Thymus (tissue), 11 donors: ENCODE results near the gene SFMBT1. TPM values are rescaled to one million over a fixed set of nuclear protein-coding genes. Genes with fewer than 3 reads are reported as not detected.

Source experiments
- DNase-seq, 9 donors: peaks; one replicate each; pipeline ENCODE4 v3.0.0-alpha.2; 2013; ENCODE audit warnings: low spot score in 9 of 9, low read depth in 6 of 9, missing footprints in 1 of 9
- H3K27ac ChIP-seq, 2 donors: one replicate each; pipeline ENCODE4 v1.5.1; 2013; ENCODE audit warnings: control low read depth in 1 of 2, low read depth in 1 of 2, low read length in 1 of 2, mild to moderate bottlenecking in 1 of 2, moderate library complexity in 1 of 2
- H3K27me3 ChIP-seq, 2 donors: one replicate each; pipeline ENCODE4 v1.5.1; 2013; ENCODE audit warnings: low read length in 1 of 2; ENCODE audit not compliant: control insufficient read depth in 2 of 2, insufficient read depth in 1 of 2
- H3K36me3 ChIP-seq, 2 donors: one replicate each; pipeline ENCODE4 v1.5.1; 2013; ENCODE audit warnings: low read length in 1 of 2, mild to moderate bottlenecking in 1 of 2, moderate library complexity in 1 of 2; ENCODE audit not compliant: control insufficient read depth in 2 of 2, insufficient read depth in 2 of 2
- H3K4me1 ChIP-seq, 2 donors: one replicate each; pipeline ENCODE4 v1.5.1; 2013; ENCODE audit warnings: low read length in 2 of 2; ENCODE audit not compliant: control insufficient read depth in 2 of 2, insufficient read depth in 2 of 2
- H3K4me3 ChIP-seq, 2 donors: one replicate each; pipeline ENCODE4 v1.5.1; 2013; ENCODE audit warnings: low read length in 2 of 2, control low read depth in 1 of 2, mild to moderate bottlenecking in 1 of 2
- H3K9me3 ChIP-seq, 2 donors: one replicate each; pipeline ENCODE4 v1.5.1; 2013; ENCODE audit warnings: low read length in 1 of 2, mild to moderate bottlenecking in 1 of 2; ENCODE audit not compliant: control insufficient read depth in 2 of 2, insufficient read depth in 1 of 2
- WGBS: extraction: QIAGEN DNeasy Blood & Tissue Kit; methylation state at CpG from one replicate; pipeline ENCODE4 v1.1.7; 2013; 5-methylcytosine and 5-hydroxymethylcytosine counted together
- polyA plus RNA-seq: library from polyadenylated mRNA; stranded (reverse); fragments of 200-250 nt; gene quantifications from one replicate; pipeline ENCODE4 v1.2.3, GENCODE V29; 2013
- total RNA-seq: library from RNA; stranded (reverse); fragments of 120-200 nt; gene quantifications from one replicate; pipeline ENCODE4 v1.2.4, GENCODE V29; 2013
- donor health status: healthy.

The SFMBT1 gene
- total and polyA plus RNA-seq, 2 donors, result 6.2 to 6.4 TPM

GRCh38 chr3:52986938-52987337, 58.9 kb downstream of the SFMBT1 start:
- WGBS, result 92% methylated on average over 3 of the region's 3 CpGs
- H3K9me3 ChIP-seq, result peaks cover 0 to under 1% of the 10 kb centered on the region in 2 donors
- H3K27me3 ChIP-seq, result no peaks in the 10 kb centered on the region
- no peak overlapping the region for H3K4me3 ChIP-seq
- DNase-seq, result peak in 1 of 9 donors; percentile 4
- H3K36me3 ChIP-seq, result no peaks in the 10 kb centered on the region
- peaks cover 14 to 15% of the 10 kb centered on the region in 2 donors for H3K4me1 ChIP-seq
- H3K27ac ChIP-seq, result no peak overlapping the region

GRCh38 chr3:52986049-52986448, 59.8 kb downstream of the SFMBT1 start:
- Histone ChIP-seq H3K9me3 (peaks cover 0 to 9% of the 10 kb centered on the region in 2 donors), H3K27me3 (no peaks in the 10 kb centered on the region), H3K36me3 (no peaks in the 10 kb centered on the region), H3K27ac (no peak overlapping the region), H3K4me3 (no peak overlapping the region), H3K4me1 (peaks cover 14 to 15% of the 10 kb centered on the region in 2 donors)
- no peak for DNase-seq
- WGBS, result 100% methylated on average over 1 of the region's 1 CpG

GRCh38 chr3:52983828-52984227, 62.0 kb downstream of the SFMBT1 start:
- Histone ChIP-seq H3K9me3 (peaks cover 0 to 14% of the 10 kb centered on the region in 2 donors), H3K27ac (peak overlapping the region in 1 of 2 donors; percentile 81), H3K4me1 (peaks cover 17 to 19% of the 10 kb centered on the region in 2 donors), H3K27me3 (no peaks in the 10 kb centered on the region), H3K36me3 (no peaks in the 10 kb centered on the region), H3K4me3 (no peak overlapping the region)
- no peak for DNase-seq

- H3K4me3 ChIP-seq, result no peak overlapping the region
- H3K9me3 ChIP-seq, result peaks cover 0 to 14% of the 10 kb centered on the region in 2 donors
- H3K27me3 ChIP-seq, result no peaks in the 10 kb centered on the region
- peaks cover 17 to 19% of the 10 kb centered on the region in 2 donors for H3K4me1 ChIP-seq
- no peaks in the 10 kb centered on the region for H3K36me3 ChIP-seq
- peak; percentile 53 to 91 (median 75) for DNase-seq
- peak overlapping the region in 1 of 2 donors; percentile 81 for H3K27ac ChIP-seq
- WGBS, result 30% methylated on average over 5 of the region's 5 CpGs
Observed at GRCh38 chr3:52983336-52983807, 62.5 kb downstream of the SFMBT1 start.

- WGBS, result 79% methylated on average over 2 of the region's 2 CpGs
- Histone ChIP-seq H3K9me3 (peaks cover 0 to 14% of the 10 kb centered on the region in 2 donors), H3K36me3 (no peaks in the 10 kb centered on the region), H3K4me1 (peaks cover 17 to 19% of the 10 kb centered on the region in 2 donors), H3K4me3 (no peak overlapping the region), H3K27me3 (no peaks in the 10 kb centered on the region), H3K27ac (no peak overlapping the region)
- DNase-seq, result peak in 1 of 9 donors; percentile 14
Observed at GRCh38 chr3:52982839-52983238, 63.0 kb downstream of the SFMBT1 start.

GRCh38 chr3:52979190-52979983, 66.5 kb downstream of the SFMBT1 start:
- Histone ChIP-seq H3K4me3 (no peak overlapping the region), H3K27me3 (no peaks in the 10 kb centered on the region), H3K9me3 (peaks cover 0 to 14% of the 10 kb centered on the region in 2 donors), H3K36me3 (no peaks in the 10 kb centered on the region), H3K4me1 (peaks cover 16 to 17% of the 10 kb centered on the region in 2 donors), H3K27ac (no peak overlapping the region)
- WGBS, result 98% methylated on average over 5 of the region's 5 CpGs
- no peak for DNase-seq

- no peak for DNase-seq
- 95% methylated on average over 3 of the region's 3 CpGs for WGBS
- Histone ChIP-seq H3K27me3 (no peaks in the 10 kb centered on the region), H3K9me3 (peaks cover 0 to 14% of the 10 kb centered on the region in 2 donors), H3K36me3 (no peaks in the 10 kb centered on the region), H3K27ac (no peak overlapping the region), H3K4me1 (peaks cover 7 to 8% of the 10 kb centered on the region in 2 donors), H3K4me3 (no peak overlapping the region)
Observed at GRCh38 chr3:52978109-52978754, 67.6 kb downstream of the SFMBT1 start.

GRCh38 chr3:52973806-52974205, 72.1 kb downstream of the SFMBT1 start:
- no peaks in the 10 kb centered on the region for H3K9me3 ChIP-seq
- H3K4me1 ChIP-seq, result no peaks in the 10 kb centered on the region
- DNase-seq, result no peak
- no peak overlapping the region for H3K27ac ChIP-seq
- no peak overlapping the region for H3K4me3 ChIP-seq
- WGBS, result 98% methylated on average over 4 of the region's 4 CpGs
- H3K36me3 ChIP-seq, result no peaks in the 10 kb centered on the region
- H3K27me3 ChIP-seq, result no peaks in the 10 kb centered on the region

GRCh38 chr3:52971895-52972294, 74.0 kb downstream of the SFMBT1 start:
- 95% methylated on average over 3 of the region's 3 CpGs for WGBS
- H3K36me3 ChIP-seq, result no peaks in the 10 kb centered on the region
- no peak overlapping the region for H3K27ac ChIP-seq
- no peaks in the 10 kb centered on the region for H3K9me3 ChIP-seq
- H3K4me1 ChIP-seq, result no peaks in the 10 kb centered on the region
- DNase-seq, result no peak
- no peaks in the 10 kb centered on the region for H3K27me3 ChIP-seq
- no peak overlapping the region for H3K4me3 ChIP-seq
